CD4-positive, alpha-beta T cell (primary cell): ENCODE data around the gene SOCS3. TPM values are rescaled to one million over a fixed set of nuclear protein-coding genes. Genes with fewer than 3 reads are reported as not detected.

ENCODE experiments used
- ATAC-seq: fragments of 200-7000 bp; cut with Tn5 transposase; one replicate; pipeline ENCODE4 v1.10.0; 2022; ENCODE audit warnings: mild to moderate bottlenecking; ENCODE audit not compliant: poor library complexity
- CTCF ChIA-PET: fragments of 350-600 bp; sonication (Branson Sonifier 250); formaldehyde crosslinking; loops from one replicate; lab custom pipeline; 2021; ENCODE audit warnings: antibody characterized with exemption, inconsistent platforms; lab: Charles Lee
- POLR2A ChIA-PET: fragments of 350-600 bp; sonication (Branson Sonifier 250); formaldehyde crosslinking; loops from one replicate; lab custom pipeline; 2021; ENCODE audit warnings: antibody characterized with exemption, inconsistent platforms; lab: Charles Lee
- DNase-seq, 14 experiments: peaks; one replicate each; pipeline ENCODE4 v3.0.0-alpha.2; 2013 to 2020; ENCODE audit warnings: mixed read lengths in 2 of 14
- H3K27ac ChIP-seq, 2 donors: one replicate each; pipeline versions ENCODE4 v1.5.1 to v1.7.0; 2013; ENCODE audit warnings: low read length in 2 of 2, low read depth in 1 of 2, mild to moderate bottlenecking in 1 of 2
- H3K27me3 ChIP-seq, 2 experiments: 1 replicate in 1 of 2; 2 replicates in 1 of 2; pipeline versions ENCODE4 v1.6.1 to v1.7.0; 2013; ENCODE audit warnings: low read length in 2 of 2, control low read depth in 1 of 2, mild to moderate bottlenecking in 1 of 2, moderate library complexity in 1 of 2; ENCODE audit not compliant: insufficient read depth in 2 of 2, control insufficient read depth in 1 of 2
- H3K36me3 ChIP-seq: one replicate; pipeline ENCODE4 v1.6.1; 2013; ENCODE audit warnings: low read length, control low read depth; ENCODE audit not compliant: insufficient read depth
- H3K4me1 ChIP-seq: one replicate; pipeline ENCODE4 v1.6.1; 2013; ENCODE audit warnings: low read length, control low read depth; ENCODE audit not compliant: insufficient read depth
- H3K4me3 ChIP-seq: one replicate; pipeline ENCODE4 v1.5.1; 2013; ENCODE audit warnings: mild to moderate bottlenecking, low read length, moderate library complexity
- H3K9me3 ChIP-seq, 2 experiments: 1 replicate in 1 of 2; 2 replicates in 1 of 2; pipeline versions ENCODE4 v1.6.1 to v1.7.0; 2013; ENCODE audit warnings: low read length in 2 of 2, mild to moderate bottlenecking in 2 of 2, control low read depth in 1 of 2, moderate library complexity in 1 of 2; ENCODE audit not compliant: control insufficient read depth in 1 of 2, insufficient read depth in 1 of 2
- H3K27ac Mint-ChIP-seq: one replicate; pipeline ENCODE4 v1.8.0; 2020; ENCODE audit warnings: mixed read lengths
- H3K27me3 Mint-ChIP-seq: one replicate; pipeline ENCODE4 v1.8.0; 2021; ENCODE audit warnings: mixed read lengths
- H3K36me3 Mint-ChIP-seq: one replicate; pipeline ENCODE4 v1.8.0; 2021; ENCODE audit warnings: low read depth, mixed read lengths
- H3K4me1 Mint-ChIP-seq: one replicate; pipeline ENCODE4 v1.8.0; 2021; ENCODE audit warnings: low read depth, mixed read lengths
- H3K4me3 Mint-ChIP-seq: one replicate; pipeline ENCODE4 v1.8.0; 2020; ENCODE audit warnings: mild to moderate bottlenecking, mixed read lengths
- H3K9me3 Mint-ChIP-seq: one replicate; pipeline ENCODE4 v1.8.0; 2020; ENCODE audit warnings: mixed read lengths
- CTCF ChIP-seq: fragments of 200-600 bp; IDR thresholded peaks from one replicate; pipeline ENCODE4 v1.8.0; 2022; ENCODE audit warnings: antibody characterized with exemption, mild to moderate bottlenecking
- intact Hi-C, 2 experiments: fragments of 100-400 bp; cut with DNase I in 1 of 2; cut with micrococcal nuclease in 1 of 2; formaldehyde crosslinking; loops; one replicate each; pipeline versions ENCODE4 v1.15.1 to v1.9.0; 2023 to 2025; cut with DNase I, micrococcal nuclease
- total RNA-seq, 174 experiments: library from RNA in 2 of 174; stranded (reverse) in 2 of 174; gene quantifications; one replicate each; pipeline ENCODE4 v1.2.3 and lab custom pipeline; 2021 to 2026

The SOCS3 gene
- total RNA-seq, 2 experiments from 2014 or later, result 414 to 427 TPM

- H3K4me1 Mint-ChIP-seq, result peaks cover 46% of the 10 kb centered on the region
- H3K36me3 ChIP-seq, result peaks cover 58% of the 10 kb centered on the region
- no peak overlapping the region for H3K27ac ChIP-seq
- H3K36me3 Mint-ChIP-seq, result peaks cover 49% of the 10 kb centered on the region
- ChIA-PET CTCF (interaction anchor here (0.7 kb wide), 1 partner anchor 347 kb away, joined by 3 read pairs; no protein-coding TSS in a partner anchor), POLR2A (no interaction called here)
- no peaks in the 10 kb centered on the region for H3K27me3 Mint-ChIP-seq
- no peak overlapping the region for H3K27ac Mint-ChIP-seq
- peaks cover 30% of the 10 kb centered on the region for H3K4me1 ChIP-seq
- no peaks in the 10 kb centered on the region for H3K9me3 ChIP-seq
- intact Hi-C loops, result no loop called here
- ATAC-seq (no peak), DNase-seq (no peak)
- H3K4me3 ChIP-seq, result no peak overlapping the region
- no peak overlapping the region for H3K4me3 Mint-ChIP-seq
- TF ChIP-seq CTCF, result no peak
- H3K9me3 Mint-ChIP-seq, result no peaks in the 10 kb centered on the region
- no peaks in the 10 kb centered on the region for H3K27me3 ChIP-seq
These were observed 32.4 kb upstream of the SOCS3 start for GRCh38 chr17:78392295-78392694.

GRCh38 chr17:78391843-78392242 lies 32.0 kb upstream of the SOCS3 start:
- H3K4me1 Mint-ChIP-seq, result peaks cover 48% of the 10 kb centered on the region
- ATAC-seq, result no peak
- Histone ChIP-seq H3K4me1 (peaks cover 35% of the 10 kb centered on the region), H3K27me3 (no peaks in the 10 kb centered on the region), H3K36me3 (peaks cover 54% of the 10 kb centered on the region), H3K4me3 (no peak overlapping the region), H3K27ac (no peak overlapping the region), H3K9me3 (no peaks in the 10 kb centered on the region)
- peak overlapping the region; percentile 78 for H3K27ac Mint-ChIP-seq
- peaks cover 45% of the 10 kb centered on the region for H3K36me3 Mint-ChIP-seq
- H3K9me3 Mint-ChIP-seq, result no peaks in the 10 kb centered on the region
- no peak for DNase-seq
- H3K4me3 Mint-ChIP-seq, result no peak overlapping the region
- intact Hi-C loops, result no loop called here
- CTCF ChIA-PET, result no interaction called here
- POLR2A ChIA-PET, result no interaction called here
- no peak for TF ChIP-seq CTCF
- H3K27me3 Mint-ChIP-seq, result no peaks in the 10 kb centered on the region

- ChIA-PET CTCF (interaction anchor here (1.3 kb wide), 1 partner anchor 31 kb away, joined by 3 read pairs; no protein-coding TSS in a partner anchor), POLR2A (no interaction called here)
- ATAC-seq (no peak), DNase-seq (no peak)
- intact Hi-C loops, result no loop called here
- TF ChIP-seq CTCF, result no peak
- no peaks in the 10 kb centered on the region for H3K9me3 Mint-ChIP-seq
- H3K27me3 ChIP-seq, result no peaks in the 10 kb centered on the region
- no peak overlapping the region for H3K4me3 Mint-ChIP-seq
- H3K27ac Mint-ChIP-seq, result peak overlapping the region; percentile 78
- peaks cover 43% of the 10 kb centered on the region for H3K4me1 ChIP-seq
- H3K27ac ChIP-seq, result no peak overlapping the region
- peaks cover 37% of the 10 kb centered on the region for H3K36me3 Mint-ChIP-seq
- no peaks in the 10 kb centered on the region for H3K27me3 Mint-ChIP-seq
- no peaks in the 10 kb centered on the region for H3K9me3 ChIP-seq
- H3K4me1 Mint-ChIP-seq, result peaks cover 56% of the 10 kb centered on the region
- H3K36me3 ChIP-seq, result peaks cover 46% of the 10 kb centered on the region
- H3K4me3 ChIP-seq, result no peak overlapping the region
These were observed 31.2 kb upstream of the SOCS3 start for GRCh38 chr17:78391051-78391431.
